ENCODE data around the gene NMNAT2. TPM values are rescaled to one million over a fixed set of nuclear protein-coding genes. Genes with fewer than 3 reads are reported as not detected.

Gene NMNAT2
- total and polyA plus RNA-seq, 2 donors (not counting 3 experiments of a cell fraction or from before 2014, with no cell fraction given) = 0.28 to 0.38 TPM

GRCh38 chr1:183278739-183279591, 139.2 kb downstream of the NMNAT2 start:
- no peaks in the 10 kb centered on the region for H3K9me1 ChIP-seq (replicated peaks; ENCODE audit: control insufficient read depth, extremely low read depth, insufficient read depth, low read length)
- CTCF ChIA-PET = interaction anchor here (1.0 to 4.2 kb wide), 10 partner anchors 7 to 406 kb away, joined by 3 to 32 read pairs (median 6); no protein-coding TSS in a partner anchor
- POLR2A ChIA-PET = no interaction called here
- TF ChIP-seq FOS (IDR thresholded peaks at IDR 0.05; ENCODE audit: borderline replicate concordance, insufficient read depth, low read length) = no peak
- FAIRE-seq (peak; percentile 82), DNase-seq (ENCODE audit: low read depth, low spot score) (peak; percentile 75)
- no peaks in the 10 kb centered on the region for H3K27me3 ChIP-seq (ENCODE audit: control insufficient read depth in 2 of 2, insufficient read depth in 2 of 2, low read length in 2 of 2)
- no peaks in the 10 kb centered on the region for H3K36me3 ChIP-seq (ENCODE audit: control insufficient read depth in 2 of 2, extremely low read depth in 1 of 2, insufficient read depth in 2 of 2, low read length in 2 of 2)
- dilution Hi-C loops (cut with MboI; ENCODE audit: extremely low pct_ligation_motif_present, low sequenced_read_pairs) (no loop called here), intact Hi-C loops (cut with micrococcal nuclease) (no loop called here)
- peak overlapping the region; percentile 32 for H3K27ac ChIP-seq (ENCODE audit: insufficient read depth, low read depth, low read length)
- H3K9me3 ChIP-seq (replicated peaks; ENCODE audit: control insufficient read depth, insufficient read depth, low read length) = no peaks in the 10 kb centered on the region
- no peak overlapping the region for H3K4me3 ChIP-seq (replicated peaks in 1 of 3; ENCODE audit: insufficient read depth in 1 of 3, low read depth in 1 of 3, low read length in 3 of 3)
- peaks cover 12% of the 10 kb centered on the region for H3K4me1 ChIP-seq (ENCODE audit: control insufficient read depth, extremely low read depth, insufficient read depth, low read length)
- H2AFZ ChIP-seq (ENCODE audit: low read depth, low read length) = peak overlapping the region; percentile 88
- no peak overlapping the region for H3K4me2 ChIP-seq (ENCODE audit: insufficient read depth, low read length)
- no peaks in the 10 kb centered on the region for H3K79me2 ChIP-seq (ENCODE audit: control insufficient read depth, insufficient read depth, low read length)
- no peaks in the 10 kb centered on the region for H4K20me1 ChIP-seq (replicated peaks; ENCODE audit: control insufficient read depth, extremely low read depth, insufficient read depth, low read length)
- H3K9ac ChIP-seq (replicated peaks; ENCODE audit: extremely low read depth, insufficient read depth, low read length) = no peak overlapping the region
- BruUV-seq (replicated peaks) = no TSS peak

GRCh38 chr1:183277821-183278738, 140.1 kb downstream of the NMNAT2 start:
- BruUV-seq (replicated peaks) = no TSS peak
- FAIRE-seq (no peak), DNase-seq (ENCODE audit: low read depth, low spot score) (no peak)
- Histone ChIP-seq H2AFZ (ENCODE audit: low read depth, low read length) (no peak overlapping the region), H3K36me3 (ENCODE audit: control insufficient read depth in 2 of 2, extremely low read depth in 1 of 2, insufficient read depth in 2 of 2, low read length in 2 of 2) (no peaks in the 10 kb centered on the region), H3K27me3 (ENCODE audit: control insufficient read depth in 2 of 2, insufficient read depth in 2 of 2, low read length in 2 of 2) (no peaks in the 10 kb centered on the region), H4K20me1 (replicated peaks; ENCODE audit: control insufficient read depth, extremely low read depth, insufficient read depth, low read length) (no peaks in the 10 kb centered on the region), H3K4me1 (ENCODE audit: control insufficient read depth, extremely low read depth, insufficient read depth, low read length) (peaks cover 12% of the 10 kb centered on the region), H3K9ac (replicated peaks; ENCODE audit: extremely low read depth, insufficient read depth, low read length) (no peak overlapping the region), H3K9me1 (replicated peaks; ENCODE audit: control insufficient read depth, extremely low read depth, insufficient read depth, low read length) (no peaks in the 10 kb centered on the region), H3K27ac (ENCODE audit: insufficient read depth, low read depth, low read length) (no peak overlapping the region), H3K9me3 (replicated peaks; ENCODE audit: control insufficient read depth, insufficient read depth, low read length) (no peaks in the 10 kb centered on the region), H3K4me3 (replicated peaks in 1 of 3; ENCODE audit: insufficient read depth in 1 of 3, low read depth in 1 of 3, low read length in 3 of 3) (no peak overlapping the region), H3K4me2 (ENCODE audit: insufficient read depth, low read length) (no peak overlapping the region), H3K79me2 (ENCODE audit: control insufficient read depth, insufficient read depth, low read length) (no peaks in the 10 kb centered on the region)
- CTCF ChIA-PET = interaction anchor here (0.9 to 2.7 kb wide), 7 partner anchors 28 to 407 kb away, joined by 3 to 15 read pairs (median 7); no protein-coding TSS in a partner anchor
- no peak for TF ChIP-seq GATA2 (IDR thresholded peaks at IDR 0.05; ENCODE audit: insufficient read depth, insufficient read length, low read depth, low read length)
- TF ChIP-seq FOS (IDR thresholded peaks at IDR 0.05; ENCODE audit: borderline replicate concordance, insufficient read depth, low read length) = no peak
- TF ChIP-seq POLR2AphosphoS5 (IDR thresholded peaks at IDR 0.05; ENCODE audit: insufficient read depth, low read depth, low read length) = no peak
- TF ChIP-seq POLR2A (IDR thresholded peaks at IDR 0.05; ENCODE audit: low read depth, low read length) = no peak
- TF ChIP-seq MAX (IDR thresholded peaks at IDR 0.05; ENCODE audit: insufficient read depth, insufficient read length) = no peak
- TF ChIP-seq JUN (IDR thresholded peaks at IDR 0.05; ENCODE audit: borderline replicate concordance, insufficient read depth, insufficient read length, low read depth) = no peak
- no peak for TF ChIP-seq MYC (IDR thresholded peaks at IDR 0.05; ENCODE audit: low read depth, low read length)
- no peak for TF ChIP-seq EZH2 (IDR thresholded peaks at IDR 0.05; ENCODE audit: borderline replicate concordance, low read depth, low read length, severe bottlenecking)
- no peak for TF ChIP-seq CTCF (IDR thresholded peaks at IDR 0.05; ENCODE audit: extremely low read depth in 1 of 2, insufficient read depth in 1 of 2, low read depth in 1 of 2, low read length in 2 of 2)
- dilution Hi-C loops (cut with MboI; ENCODE audit: extremely low pct_ligation_motif_present, low sequenced_read_pairs) (no loop called here), intact Hi-C loops (cut with micrococcal nuclease) (no loop called here)
- POLR2A ChIA-PET = no interaction called here
